ENCODE results near the gene ATF6.

DNA sequence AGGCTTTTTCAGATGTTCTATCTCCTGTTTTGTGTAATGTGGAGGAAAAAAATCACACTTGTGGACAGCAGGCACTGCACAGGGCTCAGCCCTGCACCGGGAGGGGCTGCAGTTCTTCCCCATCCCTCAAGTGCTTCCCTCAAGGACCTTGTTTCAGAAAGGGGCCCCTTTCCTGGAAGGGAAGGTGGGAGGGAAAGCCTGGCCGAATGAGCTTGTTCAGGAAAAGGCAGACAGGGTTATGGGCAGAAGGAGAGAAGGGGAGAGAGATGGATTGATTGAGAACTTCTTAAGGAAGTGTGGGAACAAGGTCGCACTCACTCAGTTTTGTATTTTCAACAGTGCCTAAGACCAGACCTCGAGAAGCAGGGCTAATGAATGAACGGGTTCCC, 216.4 kb downstream of the ATF6 start:
- TF ChIP-seq, protein P1, sequence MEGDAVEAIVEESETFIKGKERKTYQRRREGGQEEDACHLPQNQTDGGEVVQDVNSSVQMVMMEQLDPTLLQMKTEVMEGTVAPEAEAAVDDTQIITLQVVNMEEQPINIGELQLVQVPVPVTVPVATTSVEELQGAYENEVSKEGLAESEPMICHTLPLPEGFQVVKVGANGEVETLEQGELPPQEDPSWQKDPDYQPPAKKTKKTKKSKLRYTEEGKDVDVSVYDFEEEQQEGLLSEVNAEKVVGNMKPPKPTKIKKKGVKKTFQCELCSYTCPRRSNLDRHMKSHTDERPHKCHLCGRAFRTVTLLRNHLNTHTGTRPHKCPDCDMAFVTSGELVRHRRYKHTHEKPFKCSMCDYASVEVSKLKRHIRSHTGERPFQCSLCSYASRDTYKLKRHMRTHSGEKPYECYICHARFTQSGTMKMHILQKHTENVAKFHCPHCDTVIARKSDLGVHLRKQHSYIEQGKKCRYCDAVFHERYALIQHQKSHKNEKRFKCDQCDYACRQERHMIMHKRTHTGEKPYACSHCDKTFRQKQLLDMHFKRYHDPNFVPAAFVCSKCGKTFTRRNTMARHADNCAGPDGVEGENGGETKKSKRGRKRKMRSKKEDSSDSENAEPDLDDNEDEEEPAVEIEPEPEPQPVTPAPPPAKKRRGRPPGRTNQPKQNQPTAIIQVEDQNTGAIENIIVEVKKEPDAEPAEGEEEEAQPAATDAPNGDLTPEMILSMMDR (IDR thresholded peaks at IDR 0.05; ENCODE audit: control extremely low read depth in 1 of 3, insufficient read depth in 1 of 3, low read depth in 1 of 3, low read length in 3 of 3) = no peak
- TF ChIP-seq GTF2F1 (IDR thresholded peaks at IDR 0.05; ENCODE audit: borderline replicate concordance, low read depth, low read length) = no peak
- no peak for TF ChIP-seq EZH2 (IDR thresholded peaks at IDR 0.05; ENCODE audit: low read depth, low read length, severe bottlenecking)
- TF ChIP-seq KDM5A (IDR thresholded peaks at IDR 0.05; ENCODE audit: low read length) = no peak
- no peak for TF ChIP-seq YY1 (IDR thresholded peaks at IDR 0.05; ENCODE audit: low read depth, low read length)
- TF ChIP-seq POLR2A (IDR thresholded peaks at IDR 0.05; ENCODE audit: control extremely low read depth in 1 of 2, low read depth in 2 of 2, low read length in 2 of 2) = no peak
- no peak for TF ChIP-seq SRF (IDR thresholded peaks at IDR 0.05; ENCODE audit: low read depth, low read length)
- TF ChIP-seq CBX5 (IDR thresholded peaks at IDR 0.05; ENCODE audit: low read depth, low read length) = no peak
- no peak for TF ChIP-seq RAD21 (IDR thresholded peaks at IDR 0.05 in 1 of 2, conservative IDR thresholded peaks at IDR 0.05 in 1 of 2; ENCODE audit: low read depth in 2 of 2, low read length in 2 of 2)
- TF ChIP-seq HDAC6 (IDR thresholded peaks at IDR 0.05; ENCODE audit: low read depth, low read length) = no peak
- no peak for TF ChIP-seq POLR2AphosphoS5 (IDR thresholded peaks at IDR 0.05; ENCODE audit: low read depth, low read length)

Measured in H1 (cell line).